Measurements from ENCODE around the gene LAMA2.

The LAMA2 gene

GRCh38 chr6:129267028-129267427 lies 384.1 kb downstream of the LAMA2 start:
- DNase-seq (ENCODE audit: low read depth in 2 of 2) = no peak

GRCh38 chr6:129269076-129269475 lies 386.1 kb downstream of the LAMA2 start:
- DNase-seq (ENCODE audit: low read depth in 2 of 2) = no peak

- DNase-seq (ENCODE audit: low read depth in 2 of 2) = no peak
Observed at GRCh38 chr6:129269891-129270290, 387.0 kb downstream of the LAMA2 start.

GRCh38 chr6:129270450-129270849 lies 387.5 kb downstream of the LAMA2 start:
- DNase-seq (ENCODE audit: low read depth in 2 of 2) = no peak

GRCh38 chr6:129273161-129273560 lies 390.2 kb downstream of the LAMA2 start:
- DNase-seq (ENCODE audit: low read depth in 2 of 2) = no peak

GRCh38 chr6:129276461-129276860 lies 393.5 kb downstream of the LAMA2 start:
- no peak for DNase-seq (ENCODE audit: low read depth in 2 of 2)

- no peak for DNase-seq (ENCODE audit: low read depth in 2 of 2)
Observed at GRCh38 chr6:129276986-129277385, 394.0 kb downstream of the LAMA2 start.

GRCh38 chr6:129279343-129280292 lies 396.7 kb downstream of the LAMA2 start:
- DNase-seq (ENCODE audit: low read depth in 2 of 2) = no peak

GRCh38 chr6:129280293-129280644 lies 397.3 kb downstream of the LAMA2 start:
- DNase-seq (ENCODE audit: low read depth in 2 of 2) = no peak

- DNase-seq (ENCODE audit: low read depth in 2 of 2) = no peak
Observed at GRCh38 chr6:129280749-129281148, 397.8 kb downstream of the LAMA2 start.

- DNase-seq (ENCODE audit: low read depth in 2 of 2) = no peak
Observed at GRCh38 chr6:129281168-129281796, 398.3 kb downstream of the LAMA2 start.

GRCh38 chr6:129282019-129282418 lies 399.1 kb downstream of the LAMA2 start:
- DNase-seq (ENCODE audit: low read depth in 2 of 2) = no peak

- DNase-seq (ENCODE audit: low read depth in 2 of 2) = no peak
Observed at GRCh38 chr6:129284225-129284624, 401.3 kb downstream of the LAMA2 start.

GRCh38 chr6:129287231-129288177 lies 404.6 kb downstream of the LAMA2 start:
- DNase-seq (ENCODE audit: low read depth in 2 of 2) = no peak

- no peak for DNase-seq (ENCODE audit: low read depth in 2 of 2)
Observed at GRCh38 chr6:129289442-129289841, 406.5 kb downstream of the LAMA2 start.

- no peak for DNase-seq (ENCODE audit: low read depth in 2 of 2)
Observed at GRCh38 chr6:129292836-129293235, 409.9 kb downstream of the LAMA2 start.

GRCh38 chr6:129297592-129297991 lies 414.7 kb downstream of the LAMA2 start:
- no peak for DNase-seq (ENCODE audit: low read depth in 2 of 2)

- DNase-seq (ENCODE audit: low read depth in 2 of 2) = no peak
Observed at GRCh38 chr6:129302671-129303070, 419.7 kb downstream of the LAMA2 start.

GRCh38 chr6:129306826-129307225 lies 423.9 kb downstream of the LAMA2 start:
- no peak for DNase-seq (ENCODE audit: low read depth in 2 of 2)

- DNase-seq (ENCODE audit: low read depth in 2 of 2) = no peak
Observed at GRCh38 chr6:129307845-129308244, 424.9 kb downstream of the LAMA2 start.

- DNase-seq (ENCODE audit: low read depth in 2 of 2) = no peak
Observed at GRCh38 chr6:129309154-129309553, 426.2 kb downstream of the LAMA2 start.

- no peak for DNase-seq (ENCODE audit: low read depth in 2 of 2)
Observed at GRCh38 chr6:129312880-129313279, 429.9 kb downstream of the LAMA2 start.

Data from stimulated activated CD4-positive, alpha-beta T cell treated with anti-CD3 and anti-CD28 coated beads, Interleukin-12 subunit alpha, Interleukin-12 subunit beta, amount 100 ng/mL, for 24 hours (primary cell).